WTC11 (cell line): ENCODE measurements around the gene ITGAE. TPM values are rescaled to one million over a fixed set of nuclear protein-coding genes. Genes with fewer than 3 reads are reported as not detected.

Experiments
- ATAC-seq: fragments of 200-7000 bp; cut with Tn5 transposase; 2 replicates; pipeline ENCODE4 v1.10.0; 2021; ENCODE audit warnings: mild to moderate bottlenecking, moderate library complexity
- CTCF ChIA-PET: fragments of 300-600 bp; sonication (Branson Sonifier 250); formaldehyde crosslinking; loops from one replicate; lab custom pipeline; 2021; ENCODE audit warnings: antibody characterized with exemption; lab: Charles Lee
- POLR2A ChIA-PET: fragments of 350-600 bp; sonication (Branson Sonifier 250); formaldehyde crosslinking; loops from one replicate; lab custom pipeline; 2021; ENCODE audit warnings: antibody characterized with exemption; lab: Charles Lee
- DNase-seq: peaks from one replicate; pipeline ENCODE4 v3.0.0; 2021; ENCODE audit warnings: low spot score
- H3K27ac Mint-ChIP-seq: 2 replicates; pipeline ENCODE4 v1.8.0; 2021; ENCODE audit warnings: mixed read lengths
- H3K27me3 Mint-ChIP-seq: 2 replicates; pipeline ENCODE4 v1.8.0; 2021; ENCODE audit warnings: low read depth, mild to moderate bottlenecking, moderate library complexity, mixed read lengths
- H3K36me3 Mint-ChIP-seq: 2 replicates; pipeline ENCODE4 v1.8.0; 2021; ENCODE audit warnings: mixed read lengths
- H3K4me1 Mint-ChIP-seq: 2 replicates; pipeline ENCODE4 v1.8.0; 2022; ENCODE audit warnings: mixed read lengths
- H3K4me3 Mint-ChIP-seq: 2 replicates; pipeline ENCODE4 v1.8.0; 2021; ENCODE audit warnings: mild to moderate bottlenecking, moderate library complexity, mixed read lengths
- H3K9me3 Mint-ChIP-seq: 2 replicates; pipeline ENCODE4 v1.8.0; 2021; ENCODE audit warnings: mixed read lengths
- CREB1 ChIP-seq: sonication (generic); formaldehyde crosslinking; IDR thresholded peaks from 2 replicates; pipeline ENCODE4 v1.8.0; 2023; ENCODE audit warnings: mild to moderate bottlenecking, missing genetic modification reagents
- EMX1 ChIP-seq: fragments of 250-450 bp; sonication (Bioruptor Pico); IDR thresholded peaks from 2 replicates; pipeline ENCODE4 v1.8.0; 2021; ENCODE audit warnings: mild to moderate bottlenecking
- ESRRA ChIP-seq: sonication (generic); formaldehyde crosslinking; IDR thresholded peaks from 2 replicates; pipeline ENCODE4 v1.8.1; 2022; ENCODE audit warnings: mild to moderate bottlenecking, missing genetic modification reagents, borderline replicate concordance
- FOXP1 ChIP-seq: sonication (generic); formaldehyde crosslinking; IDR thresholded peaks from 2 replicates; pipeline ENCODE4 v1.8.0; 2022; ENCODE audit warnings: missing genetic modification reagents, mild to moderate bottlenecking, moderate library complexity, borderline replicate concordance
- GRHL2 ChIP-seq: fragments of 250-450 bp; sonication (Bioruptor Pico); IDR thresholded peaks from 2 replicates; pipeline ENCODE4 v1.8.0; 2022; ENCODE audit warnings: mild to moderate bottlenecking, moderate library complexity; ENCODE audit not compliant: insufficient replicate concordance, severe bottlenecking
- MYBL2 ChIP-seq: sonication (generic); formaldehyde crosslinking; IDR thresholded peaks from 2 replicates; pipeline ENCODE4 v1.8.1; 2023; ENCODE audit warnings: mild to moderate bottlenecking, moderate library complexity, missing genetic modification reagents
- RORB ChIP-seq: fragments of 250-450 bp; sonication (Bioruptor Pico); IDR thresholded peaks from 2 replicates; pipeline ENCODE4 v1.9.0; 2021; ENCODE audit warnings: mild to moderate bottlenecking
- TP53 ChIP-seq: sonication (generic); formaldehyde crosslinking; IDR thresholded peaks from 2 replicates; pipeline ENCODE4 v1.8.1; 2023; ENCODE audit warnings: mild to moderate bottlenecking, missing genetic modification reagents
- ZNF263 ChIP-seq: sonication (generic); formaldehyde crosslinking; IDR thresholded peaks from 2 replicates; pipeline ENCODE4 v1.8.1; 2022; ENCODE audit warnings: low read depth, mild to moderate bottlenecking, moderate library complexity, missing genetic modification reagents
- ZNF423 ChIP-seq: fragments of 250-450 bp; sonication (Bioruptor Pico); IDR thresholded peaks from 2 replicates; pipeline ENCODE4 v2.1.2; 2022; ENCODE audit warnings: mild to moderate bottlenecking, moderate library complexity
- total RNA-seq: library from RNA; stranded (reverse); gene quantifications from 3 replicates; pipeline ENCODE4 v1.2.3, GENCODE V29; 2021
- TF ChIP-seq, protein P1 (sequence below): fragments of 250-450 bp; sonication (Bioruptor Pico); conservative IDR thresholded peaks from 2 replicates; pipeline ENCODE4 v1.9.0; 2021; ENCODE audit warnings: mild to moderate bottlenecking
- TF ChIP-seq, protein P2 (sequence below): sonication (generic); formaldehyde crosslinking; IDR thresholded peaks from 2 replicates; pipeline ENCODE4 v1.8.1; 2023; ENCODE audit warnings: mild to moderate bottlenecking, missing genetic modification reagents
- TF ChIP-seq, protein P3 (sequence below): sonication (generic); formaldehyde crosslinking; IDR thresholded peaks from 2 replicates; pipeline ENCODE4 v1.8.0; 2023; ENCODE audit warnings: mild to moderate bottlenecking, missing genetic modification reagents
- TF ChIP-seq, protein P4 (sequence below): sonication (generic); formaldehyde crosslinking; conservative IDR thresholded peaks from 2 replicates; pipeline ENCODE4 v1.8.1; 2023; ENCODE audit warnings: mild to moderate bottlenecking, low read depth, missing genetic modification reagents, moderate library complexity
- TF ChIP-seq, protein P5 (sequence below): sonication (generic); formaldehyde crosslinking; IDR thresholded peaks from 2 replicates; pipeline ENCODE4 v1.8.1; 2022; ENCODE audit warnings: mild to moderate bottlenecking, moderate library complexity, missing genetic modification reagents
- TF ChIP-seq, protein P6 (sequence below): fragments of 250-450 bp; sonication (Bioruptor Pico); IDR thresholded peaks from 2 replicates; pipeline ENCODE4 v1.9.0; 2021; ENCODE audit warnings: mild to moderate bottlenecking
- TF ChIP-seq, protein P7 (sequence below): sonication (generic); formaldehyde crosslinking; IDR thresholded peaks from 2 replicates; pipeline ENCODE4 v1.8.1; 2022; ENCODE audit warnings: mild to moderate bottlenecking, missing genetic modification reagents, moderate library complexity, borderline replicate concordance
- TF ChIP-seq, protein P8 (sequence below): fragments of 250-450 bp; sonication (Bioruptor Pico); IDR thresholded peaks from 2 replicates; pipeline ENCODE4 v1.8.0; 2021; ENCODE audit warnings: mild to moderate bottlenecking

ITGAE gene
- total RNA-seq, 1 experiment from 2014 or later, result 19.5 TPM

DNA sequence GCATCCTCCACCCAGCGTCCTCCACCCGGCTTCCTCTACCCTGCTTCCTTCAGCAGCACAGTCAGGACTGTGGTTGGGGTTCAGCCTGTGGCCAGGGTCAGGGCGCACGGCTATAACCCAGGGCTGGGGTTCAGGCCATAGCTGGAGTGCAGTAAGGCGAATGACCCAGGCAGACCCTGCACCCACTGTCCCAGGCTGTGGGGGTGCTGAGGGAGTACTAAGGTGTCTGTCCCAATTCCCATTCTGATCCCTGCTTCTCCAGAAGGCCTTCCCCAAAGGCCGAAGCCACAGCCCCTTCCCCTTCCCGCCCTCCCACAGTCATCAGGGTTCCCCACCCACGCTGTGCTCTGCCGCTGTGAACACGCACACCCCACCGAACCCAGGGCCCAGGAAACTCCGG lies 119.9 kb downstream of the ITGAE start (continued):
- TF ChIP-seq, protein P1, sequence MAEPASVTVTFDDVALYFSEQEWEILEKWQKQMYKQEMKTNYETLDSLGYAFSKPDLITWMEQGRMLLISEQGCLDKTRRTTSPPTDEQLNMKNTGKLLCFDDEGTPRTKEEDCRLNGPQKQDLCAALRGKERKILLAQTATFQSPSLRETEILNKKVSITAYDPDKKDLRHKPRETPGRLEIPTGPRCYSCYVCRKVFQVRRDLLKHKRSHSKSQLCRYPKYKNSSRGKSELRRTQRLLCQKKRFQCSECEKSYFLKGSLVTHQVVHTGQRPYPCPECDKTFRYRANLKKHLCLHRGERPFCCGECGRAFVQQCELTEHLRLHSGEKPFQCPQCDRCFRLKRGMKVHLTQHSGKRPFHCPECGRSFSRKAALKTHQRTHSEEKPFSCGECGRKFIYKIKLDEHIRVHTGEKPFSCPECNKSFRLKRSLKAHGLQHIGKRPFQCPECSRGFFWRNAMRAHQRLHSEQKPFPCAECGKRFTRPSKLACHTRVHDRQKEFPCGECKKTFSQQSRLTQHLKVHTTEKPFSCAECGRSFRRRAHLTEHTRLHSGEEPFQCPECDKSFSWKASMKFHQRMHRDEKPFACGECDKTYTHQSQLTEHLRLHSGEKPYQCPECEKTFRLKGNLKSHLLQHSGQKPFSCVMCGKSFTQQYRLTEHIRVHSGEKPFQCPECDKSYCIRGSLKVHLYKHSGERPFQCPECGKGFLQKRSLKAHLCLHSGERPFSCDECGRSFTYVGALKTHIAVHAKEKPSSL (CRISPR knock-in tag), result no peak
- TF ChIP-seq, protein P2, sequence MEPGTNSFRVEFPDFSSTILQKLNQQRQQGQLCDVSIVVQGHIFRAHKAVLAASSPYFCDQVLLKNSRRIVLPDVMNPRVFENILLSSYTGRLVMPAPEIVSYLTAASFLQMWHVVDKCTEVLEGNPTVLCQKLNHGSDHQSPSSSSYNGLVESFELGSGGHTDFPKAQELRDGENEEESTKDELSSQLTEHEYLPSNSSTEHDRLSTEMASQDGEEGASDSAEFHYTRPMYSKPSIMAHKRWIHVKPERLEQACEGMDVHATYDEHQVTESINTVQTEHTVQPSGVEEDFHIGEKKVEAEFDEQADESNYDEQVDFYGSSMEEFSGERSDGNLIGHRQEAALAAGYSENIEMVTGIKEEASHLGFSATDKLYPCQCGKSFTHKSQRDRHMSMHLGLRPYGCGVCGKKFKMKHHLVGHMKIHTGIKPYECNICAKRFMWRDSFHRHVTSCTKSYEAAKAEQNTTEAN (CRISPR knock-in tag), result no peak
- no peak for TF ChIP-seq ZNF263
- TF ChIP-seq, protein P3, sequence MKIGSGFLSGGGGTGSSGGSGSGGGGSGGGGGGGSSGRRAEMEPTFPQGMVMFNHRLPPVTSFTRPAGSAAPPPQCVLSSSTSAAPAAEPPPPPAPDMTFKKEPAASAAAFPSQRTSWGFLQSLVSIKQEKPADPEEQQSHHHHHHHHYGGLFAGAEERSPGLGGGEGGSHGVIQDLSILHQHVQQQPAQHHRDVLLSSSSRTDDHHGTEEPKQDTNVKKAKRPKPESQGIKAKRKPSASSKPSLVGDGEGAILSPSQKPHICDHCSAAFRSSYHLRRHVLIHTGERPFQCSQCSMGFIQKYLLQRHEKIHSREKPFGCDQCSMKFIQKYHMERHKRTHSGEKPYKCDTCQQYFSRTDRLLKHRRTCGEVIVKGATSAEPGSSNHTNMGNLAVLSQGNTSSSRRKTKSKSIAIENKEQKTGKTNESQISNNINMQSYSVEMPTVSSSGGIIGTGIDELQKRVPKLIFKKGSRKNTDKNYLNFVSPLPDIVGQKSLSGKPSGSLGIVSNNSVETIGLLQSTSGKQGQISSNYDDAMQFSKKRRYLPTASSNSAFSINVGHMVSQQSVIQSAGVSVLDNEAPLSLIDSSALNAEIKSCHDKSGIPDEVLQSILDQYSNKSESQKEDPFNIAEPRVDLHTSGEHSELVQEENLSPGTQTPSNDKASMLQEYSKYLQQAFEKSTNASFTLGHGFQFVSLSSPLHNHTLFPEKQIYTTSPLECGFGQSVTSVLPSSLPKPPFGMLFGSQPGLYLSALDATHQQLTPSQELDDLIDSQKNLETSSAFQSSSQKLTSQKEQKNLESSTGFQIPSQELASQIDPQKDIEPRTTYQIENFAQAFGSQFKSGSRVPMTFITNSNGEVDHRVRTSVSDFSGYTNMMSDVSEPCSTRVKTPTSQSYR (CRISPR knock-in tag), result no peak
- no peak for TF ChIP-seq EMX1 (CRISPR knock-in tag)
- TF ChIP-seq, protein P4, sequence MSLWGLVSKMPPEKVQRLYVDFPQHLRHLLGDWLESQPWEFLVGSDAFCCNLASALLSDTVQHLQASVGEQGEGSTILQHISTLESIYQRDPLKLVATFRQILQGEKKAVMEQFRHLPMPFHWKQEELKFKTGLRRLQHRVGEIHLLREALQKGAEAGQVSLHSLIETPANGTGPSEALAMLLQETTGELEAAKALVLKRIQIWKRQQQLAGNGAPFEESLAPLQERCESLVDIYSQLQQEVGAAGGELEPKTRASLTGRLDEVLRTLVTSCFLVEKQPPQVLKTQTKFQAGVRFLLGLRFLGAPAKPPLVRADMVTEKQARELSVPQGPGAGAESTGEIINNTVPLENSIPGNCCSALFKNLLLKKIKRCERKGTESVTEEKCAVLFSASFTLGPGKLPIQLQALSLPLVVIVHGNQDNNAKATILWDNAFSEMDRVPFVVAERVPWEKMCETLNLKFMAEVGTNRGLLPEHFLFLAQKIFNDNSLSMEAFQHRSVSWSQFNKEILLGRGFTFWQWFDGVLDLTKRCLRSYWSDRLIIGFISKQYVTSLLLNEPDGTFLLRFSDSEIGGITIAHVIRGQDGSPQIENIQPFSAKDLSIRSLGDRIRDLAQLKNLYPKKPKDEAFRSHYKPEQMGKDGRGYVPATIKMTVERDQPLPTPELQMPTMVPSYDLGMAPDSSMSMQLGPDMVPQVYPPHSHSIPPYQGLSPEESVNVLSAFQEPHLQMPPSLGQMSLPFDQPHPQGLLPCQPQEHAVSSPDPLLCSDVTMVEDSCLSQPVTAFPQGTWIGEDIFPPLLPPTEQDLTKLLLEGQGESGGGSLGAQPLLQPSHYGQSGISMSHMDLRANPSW (CRISPR knock-in tag), result no peak
- TF ChIP-seq, protein P5, sequence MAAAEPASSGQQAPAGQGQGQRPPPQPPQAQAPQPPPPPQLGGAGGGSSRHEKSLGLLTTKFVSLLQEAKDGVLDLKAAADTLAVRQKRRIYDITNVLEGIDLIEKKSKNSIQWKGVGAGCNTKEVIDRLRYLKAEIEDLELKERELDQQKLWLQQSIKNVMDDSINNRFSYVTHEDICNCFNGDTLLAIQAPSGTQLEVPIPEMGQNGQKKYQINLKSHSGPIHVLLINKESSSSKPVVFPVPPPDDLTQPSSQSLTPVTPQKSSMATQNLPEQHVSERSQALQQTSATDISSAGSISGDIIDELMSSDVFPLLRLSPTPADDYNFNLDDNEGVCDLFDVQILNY (CRISPR knock-in tag), result no peak
- TF ChIP-seq TP53, result no peak
- no peak for TF ChIP-seq GRHL2 (CRISPR knock-in tag)
- TF ChIP-seq, protein P6, sequence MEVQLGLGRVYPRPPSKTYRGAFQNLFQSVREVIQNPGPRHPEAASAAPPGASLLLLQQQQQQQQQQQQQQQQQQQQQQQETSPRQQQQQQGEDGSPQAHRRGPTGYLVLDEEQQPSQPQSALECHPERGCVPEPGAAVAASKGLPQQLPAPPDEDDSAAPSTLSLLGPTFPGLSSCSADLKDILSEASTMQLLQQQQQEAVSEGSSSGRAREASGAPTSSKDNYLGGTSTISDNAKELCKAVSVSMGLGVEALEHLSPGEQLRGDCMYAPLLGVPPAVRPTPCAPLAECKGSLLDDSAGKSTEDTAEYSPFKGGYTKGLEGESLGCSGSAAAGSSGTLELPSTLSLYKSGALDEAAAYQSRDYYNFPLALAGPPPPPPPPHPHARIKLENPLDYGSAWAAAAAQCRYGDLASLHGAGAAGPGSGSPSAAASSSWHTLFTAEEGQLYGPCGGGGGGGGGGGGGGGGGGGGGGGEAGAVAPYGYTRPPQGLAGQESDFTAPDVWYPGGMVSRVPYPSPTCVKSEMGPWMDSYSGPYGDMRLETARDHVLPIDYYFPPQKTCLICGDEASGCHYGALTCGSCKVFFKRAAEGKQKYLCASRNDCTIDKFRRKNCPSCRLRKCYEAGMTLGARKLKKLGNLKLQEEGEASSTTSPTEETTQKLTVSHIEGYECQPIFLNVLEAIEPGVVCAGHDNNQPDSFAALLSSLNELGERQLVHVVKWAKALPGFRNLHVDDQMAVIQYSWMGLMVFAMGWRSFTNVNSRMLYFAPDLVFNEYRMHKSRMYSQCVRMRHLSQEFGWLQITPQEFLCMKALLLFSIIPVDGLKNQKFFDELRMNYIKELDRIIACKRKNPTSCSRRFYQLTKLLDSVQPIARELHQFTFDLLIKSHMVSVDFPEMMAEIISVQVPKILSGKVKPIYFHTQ (CRISPR knock-in tag), result no peak
- TF ChIP-seq ESRRA, result no peak

DNA sequence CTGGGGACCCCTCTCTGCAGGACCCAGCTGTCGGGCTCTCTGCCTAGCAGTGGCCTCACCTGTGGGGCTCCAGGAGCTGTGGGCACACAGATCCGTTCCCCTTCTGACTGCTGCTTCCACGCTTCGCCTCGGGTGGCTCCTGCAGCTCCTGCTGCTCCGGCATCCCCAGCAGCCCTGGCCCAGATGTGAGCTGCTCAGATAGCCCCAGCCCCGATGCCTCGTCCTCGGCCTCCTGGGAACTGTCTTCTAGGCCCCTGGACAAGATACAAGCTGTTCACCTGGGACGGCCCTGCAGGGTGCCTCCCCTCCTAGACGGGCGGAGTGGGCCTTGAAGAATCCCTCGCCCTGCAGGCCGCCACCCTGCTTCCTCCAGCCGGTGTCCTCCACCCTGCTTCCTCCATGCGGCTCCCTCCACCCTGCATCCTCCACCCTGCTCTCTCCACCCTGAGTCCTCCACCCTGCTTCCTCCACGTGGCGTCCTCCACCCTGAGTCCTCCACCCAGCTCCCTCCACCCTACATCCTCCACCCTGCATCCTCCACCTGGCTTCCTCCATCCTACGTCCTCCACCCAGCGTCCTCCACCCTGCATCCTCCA lies 121.4 kb downstream of the ITGAE start:
- ChIA-PET CTCF (interaction anchor here (0.6 to 2.6 kb wide), 4 partner anchors 12 to 93 kb away, joined by 3 to 14 read pairs (median 3); partner anchors contain the start of gene HASPIN), POLR2A (interaction anchor here (0.6 kb wide), 1 partner anchor 155 kb away, joined by 3 read pairs; no protein-coding TSS in a partner anchor)
- no peaks in the 10 kb centered on the region; the same call in none of the 2 replicates for H3K27me3 Mint-ChIP-seq
- ATAC-seq, result no peak
- no peak for DNase-seq
- H3K4me3 Mint-ChIP-seq, result no peak overlapping the region
- peaks cover 10% of the 10 kb centered on the region for H3K4me1 Mint-ChIP-seq
- no peaks in the 10 kb centered on the region for H3K9me3 Mint-ChIP-seq
- H3K27ac Mint-ChIP-seq, result no peak overlapping the region
- H3K36me3 Mint-ChIP-seq, result no peaks in the 10 kb centered on the region
- TF ChIP-seq, protein P7, sequence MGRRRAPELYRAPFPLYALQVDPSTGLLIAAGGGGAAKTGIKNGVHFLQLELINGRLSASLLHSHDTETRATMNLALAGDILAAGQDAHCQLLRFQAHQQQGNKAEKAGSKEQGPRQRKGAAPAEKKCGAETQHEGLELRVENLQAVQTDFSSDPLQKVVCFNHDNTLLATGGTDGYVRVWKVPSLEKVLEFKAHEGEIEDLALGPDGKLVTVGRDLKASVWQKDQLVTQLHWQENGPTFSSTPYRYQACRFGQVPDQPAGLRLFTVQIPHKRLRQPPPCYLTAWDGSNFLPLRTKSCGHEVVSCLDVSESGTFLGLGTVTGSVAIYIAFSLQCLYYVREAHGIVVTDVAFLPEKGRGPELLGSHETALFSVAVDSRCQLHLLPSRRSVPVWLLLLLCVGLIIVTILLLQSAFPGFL (CRISPR knock-in tag), result no peak
- TF ChIP-seq ZNF423 (CRISPR knock-in tag), result no peak
- TF ChIP-seq FOXP1 (CRISPR knock-in tag), result no peak
- no peak for TF ChIP-seq CREB1
- TF ChIP-seq, protein P8, sequence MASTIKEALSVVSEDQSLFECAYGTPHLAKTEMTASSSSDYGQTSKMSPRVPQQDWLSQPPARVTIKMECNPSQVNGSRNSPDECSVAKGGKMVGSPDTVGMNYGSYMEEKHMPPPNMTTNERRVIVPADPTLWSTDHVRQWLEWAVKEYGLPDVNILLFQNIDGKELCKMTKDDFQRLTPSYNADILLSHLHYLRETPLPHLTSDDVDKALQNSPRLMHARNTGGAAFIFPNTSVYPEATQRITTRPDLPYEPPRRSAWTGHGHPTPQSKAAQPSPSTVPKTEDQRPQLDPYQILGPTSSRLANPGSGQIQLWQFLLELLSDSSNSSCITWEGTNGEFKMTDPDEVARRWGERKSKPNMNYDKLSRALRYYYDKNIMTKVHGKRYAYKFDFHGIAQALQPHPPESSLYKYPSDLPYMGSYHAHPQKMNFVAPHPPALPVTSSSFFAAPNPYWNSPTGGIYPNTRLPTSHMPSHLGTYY (CRISPR knock-in tag), result no peak
- TF ChIP-seq MYBL2 (CRISPR knock-in tag), result no peak
- no peak for TF ChIP-seq RORB (CRISPR knock-in tag)
- no peak for TF ChIP-seq TP53
